Measurements from ENCODE around the gene ADD2. TPM values are rescaled to one million over a fixed set of nuclear protein-coding genes. Genes with fewer than 3 reads are reported as not detected.

The ADD2 gene
- total RNA-seq, 2 donors from 2014 or later: 0.41 to 1.6 TPM

- H3K36me3 ChIP-seq: no peaks in the 10 kb centered on the region
- H3K27me3 ChIP-seq (replicated peaks; ENCODE audit: insufficient read depth): no peaks in the 10 kb centered on the region
These were observed 12.0 kb upstream of the ADD2 start for GRCh38 chr2:70779911-70780545.

GRCh38 chr2:70779491-70779890, 11.5 kb upstream of the ADD2 start:
- TF ChIP-seq CTCF (IDR thresholded peaks at IDR 0.05): no peak

More at GRCh38 chr2:70779911-70780545, 12.0 kb upstream of the ADD2 start:
- Histone ChIP-seq H3K4me3 (no peak overlapping the region), H3K4me1 (ENCODE audit: control insufficient read depth in 1 of 2, low read depth in 2 of 2) (no peaks in the 10 kb centered on the region), H3K27ac (no peak overlapping the region), H3K9me3 (no peaks in the 10 kb centered on the region)
- DNase-seq (ENCODE audit: low spot score): no peak
- no peak for TF ChIP-seq CTCF (IDR thresholded peaks at IDR 0.05)
- ATAC-seq (ENCODE audit: insufficient number of reproducible peaks, low FRiP score, low read depth): no peak

GRCh38 chr2:70778676-70779075, 10.7 kb upstream of the ADD2 start:
- Histone ChIP-seq H3K36me3 (no peaks in the 10 kb centered on the region), H3K27ac (no peak overlapping the region), H3K9me3 (no peaks in the 10 kb centered on the region), H3K4me1 (ENCODE audit: control insufficient read depth in 1 of 2, low read depth in 2 of 2) (no peaks in the 10 kb centered on the region), H3K4me3 (no peak overlapping the region), H3K27me3 (replicated peaks; ENCODE audit: insufficient read depth) (no peaks in the 10 kb centered on the region)
- DNase-seq (ENCODE audit: low spot score): no peak
- ATAC-seq (ENCODE audit: insufficient number of reproducible peaks, low FRiP score, low read depth): no peak
- TF ChIP-seq CTCF (IDR thresholded peaks at IDR 0.05): no peak

More at GRCh38 chr2:70779491-70779890, 11.5 kb upstream of the ADD2 start:
- Histone ChIP-seq H3K27me3 (replicated peaks; ENCODE audit: insufficient read depth) (no peaks in the 10 kb centered on the region), H3K36me3 (no peaks in the 10 kb centered on the region), H3K4me1 (ENCODE audit: control insufficient read depth in 1 of 2, low read depth in 2 of 2) (no peaks in the 10 kb centered on the region), H3K4me3 (no peak overlapping the region), H3K9me3 (no peaks in the 10 kb centered on the region), H3K27ac (no peak overlapping the region)
- ATAC-seq (ENCODE audit: insufficient number of reproducible peaks, low FRiP score, low read depth): no peak
- no peak for DNase-seq (ENCODE audit: low spot score)

GRCh38 chr2:70777450-70777849, 9.4 kb upstream of the ADD2 start:
- no peaks in the 10 kb centered on the region for H3K36me3 ChIP-seq
- H3K9me3 ChIP-seq: no peaks in the 10 kb centered on the region
- H3K4me1 ChIP-seq (ENCODE audit: control insufficient read depth in 1 of 2, low read depth in 2 of 2): no peaks in the 10 kb centered on the region
- H3K27ac ChIP-seq: no peak overlapping the region
- ATAC-seq (ENCODE audit: insufficient number of reproducible peaks, low FRiP score, low read depth) (no peak), DNase-seq (ENCODE audit: low spot score) (no peak)
- no peaks in the 10 kb centered on the region for H3K27me3 ChIP-seq (replicated peaks; ENCODE audit: insufficient read depth)
- H3K4me3 ChIP-seq: no peak overlapping the region
- no peak for TF ChIP-seq CTCF (IDR thresholded peaks at IDR 0.05)

GRCh38 chr2:70776266-70776665, 8.3 kb upstream of the ADD2 start:
- ATAC-seq (ENCODE audit: insufficient number of reproducible peaks, low FRiP score, low read depth): no peak
- DNase-seq (ENCODE audit: low spot score): no peak
- no peaks in the 10 kb centered on the region for H3K9me3 ChIP-seq
- H3K36me3 ChIP-seq: no peaks in the 10 kb centered on the region
- no peak overlapping the region for H3K27ac ChIP-seq
- H3K4me1 ChIP-seq (ENCODE audit: control insufficient read depth in 1 of 2, low read depth in 2 of 2): no peaks in the 10 kb centered on the region
- no peaks in the 10 kb centered on the region for H3K27me3 ChIP-seq (replicated peaks; ENCODE audit: insufficient read depth)
- no peak overlapping the region for H3K4me3 ChIP-seq
- TF ChIP-seq CTCF (IDR thresholded peaks at IDR 0.05): no peak

Data from thoracic aorta (tissue), 2 donors.